NCI-H2227 (cell line): ENCODE data around the gene SLC35G3.
"Not testable (repeated sequence)": the region's sequence is repeated elsewhere in the genome, so short reads cannot be mapped to it uniquely, and the experiment has no call there.

Source experiments
- DNase-seq: peaks from one replicate; lab custom pipeline; 2025; ENCODE audit not compliant: unreplicated experiment; lab: John Stamatoyannopoulos, UW

The SLC35G3 gene

GRCh38 chr17:35167046-35167445 lies 27.1 kb downstream of the SLC35G3 start:
- no peak for DNase-seq

DNA sequence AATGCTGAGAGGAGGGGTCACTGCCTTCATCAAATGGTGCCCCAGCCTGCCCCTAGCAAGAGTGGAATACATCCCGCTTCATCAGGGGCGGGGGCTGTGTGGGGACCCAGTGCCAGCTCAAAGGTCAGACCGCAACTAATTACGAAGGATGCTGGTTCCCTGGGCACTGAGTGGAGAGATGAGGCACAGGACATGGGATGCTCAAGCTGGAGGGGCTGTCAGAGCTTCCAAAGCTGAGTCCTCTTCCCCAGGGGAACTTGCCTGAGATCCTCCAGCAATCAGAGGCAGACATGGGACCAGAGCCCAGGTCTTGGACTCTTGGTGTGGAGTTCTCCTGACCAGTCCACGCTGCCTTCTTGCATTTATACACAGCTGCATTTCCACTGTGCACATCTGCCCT lies 27.7 kb downstream of the SLC35G3 start:
- DNase-seq: no peak

DNA sequence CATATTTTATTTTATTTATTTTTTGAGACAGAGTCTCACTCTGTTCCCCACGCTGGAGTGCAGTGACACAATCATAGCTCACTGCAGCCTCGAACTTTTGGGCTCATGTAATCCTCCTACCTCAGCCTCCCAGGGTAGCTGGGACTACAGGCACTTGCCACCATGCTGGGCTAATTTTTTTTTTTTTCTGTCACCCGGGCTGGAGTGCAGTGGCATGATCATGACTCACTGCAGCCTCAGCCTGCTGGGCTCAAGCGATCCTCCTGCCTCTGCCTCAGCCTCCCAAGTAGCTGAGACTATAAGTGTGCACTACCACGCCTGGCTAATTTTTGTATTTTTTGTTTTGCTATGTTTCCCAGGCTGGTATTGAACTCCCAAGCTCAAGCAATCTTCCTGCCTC lies 29.5 kb downstream of the SLC35G3 start:
- no peak for DNase-seq

- DNase-seq: no peak
Measured at GRCh38 chr17:35163886-35164285, 30.3 kb downstream of the SLC35G3 start.

DNA sequence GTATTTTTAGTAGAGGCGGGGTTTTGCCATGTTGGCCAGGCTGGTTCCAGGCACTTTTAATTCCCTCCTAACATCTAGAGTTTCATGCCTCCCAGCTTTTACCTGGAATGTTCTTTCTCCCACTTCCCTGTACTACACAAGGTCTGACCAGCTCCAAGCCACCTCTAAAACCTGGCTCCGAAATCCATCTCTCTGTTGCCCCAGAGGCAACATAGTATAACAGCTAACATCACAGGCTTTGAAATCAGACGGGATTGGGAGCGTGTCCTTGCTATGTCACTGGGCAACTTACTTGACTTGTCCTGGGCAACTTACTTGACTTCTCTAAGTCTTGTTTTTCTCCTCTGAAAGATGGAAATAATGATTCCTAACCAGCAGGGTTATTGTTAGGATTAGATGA lies 31.4 kb downstream of the SLC35G3 start:
- no peak for DNase-seq

- DNase-seq: no peak
Measured at GRCh38 chr17:35161281-35161761, 32.9 kb downstream of the SLC35G3 start.

- DNase-seq: no peak
Measured at GRCh38 chr17:35160354-35161201, 33.6 kb downstream of the SLC35G3 start.

DNA sequence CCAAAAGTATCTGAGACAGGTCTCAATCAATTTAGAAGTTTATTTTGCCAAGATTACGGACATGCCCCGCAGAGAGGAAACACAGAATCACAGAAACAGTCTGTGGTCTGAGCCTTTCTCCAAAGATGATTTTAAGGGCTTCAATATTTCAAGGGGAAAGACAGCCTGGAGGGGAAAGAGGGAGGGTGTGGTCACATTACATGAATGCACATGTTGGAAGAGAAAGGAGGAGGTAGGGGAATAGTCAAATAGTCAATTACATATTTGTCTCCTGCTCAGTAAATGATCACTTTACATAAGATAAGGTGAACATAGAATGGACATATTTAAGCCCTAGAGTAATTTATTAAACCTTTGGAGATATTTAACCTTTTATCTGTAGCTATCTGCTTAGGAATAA lies 34.3 kb downstream of the SLC35G3 start:
- DNase-seq: no peak

- no peak for DNase-seq
Measured at GRCh38 chr17:35155246-35155645, 38.9 kb downstream of the SLC35G3 start.

- no peak for DNase-seq
Measured at GRCh38 chr17:35154196-35155165, 39.7 kb downstream of the SLC35G3 start.

- DNase-seq: no peak
Measured at GRCh38 chr17:35152421-35153140, 41.6 kb downstream of the SLC35G3 start.

DNA sequence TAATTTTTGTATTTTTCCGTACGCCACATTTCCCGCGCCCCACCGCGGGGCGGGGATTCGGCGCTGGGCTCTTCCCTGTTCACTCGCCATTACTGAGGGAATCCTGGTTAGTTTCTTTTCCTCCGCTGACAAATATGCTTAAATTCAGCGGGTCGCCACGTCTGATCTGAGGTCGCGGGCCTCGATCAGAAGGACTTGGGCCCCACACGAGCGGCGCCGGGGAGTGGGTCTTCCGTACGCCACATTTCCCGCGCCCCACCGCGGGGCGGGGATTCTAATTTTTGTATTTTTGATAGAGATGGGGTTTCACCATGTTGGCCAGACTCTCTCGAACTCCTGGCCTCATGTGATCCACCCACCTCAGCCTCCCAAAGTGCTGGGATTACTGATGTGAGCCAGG lies 43.1 kb downstream of the SLC35G3 start:
- not testable (repeated sequence) for DNase-seq

GRCh38 chr17:35149941-35150340 lies 44.3 kb downstream of the SLC35G3 start:
- no peak for DNase-seq

DNA sequence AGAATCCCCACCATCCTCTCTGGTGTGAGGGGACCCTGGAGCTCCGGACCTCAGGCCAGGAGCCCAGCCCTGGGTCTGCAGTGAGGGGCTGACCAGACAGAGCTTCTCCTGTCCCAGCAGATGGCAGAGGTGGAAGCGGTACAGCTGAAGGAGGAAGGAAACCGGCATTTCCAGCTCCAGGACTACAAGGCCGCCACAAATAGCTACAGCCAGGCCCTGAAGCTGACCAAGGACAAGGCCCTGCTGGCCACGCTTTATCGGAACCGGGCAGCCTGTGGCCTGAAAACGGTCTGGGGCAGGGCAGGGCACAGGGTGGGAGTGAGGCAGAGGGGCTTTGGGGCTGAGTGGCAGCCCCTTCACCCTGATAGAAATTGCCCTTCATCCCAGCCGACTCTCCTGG lies 46.0 kb downstream of the SLC35G3 start:
- DNase-seq: no peak

DNA sequence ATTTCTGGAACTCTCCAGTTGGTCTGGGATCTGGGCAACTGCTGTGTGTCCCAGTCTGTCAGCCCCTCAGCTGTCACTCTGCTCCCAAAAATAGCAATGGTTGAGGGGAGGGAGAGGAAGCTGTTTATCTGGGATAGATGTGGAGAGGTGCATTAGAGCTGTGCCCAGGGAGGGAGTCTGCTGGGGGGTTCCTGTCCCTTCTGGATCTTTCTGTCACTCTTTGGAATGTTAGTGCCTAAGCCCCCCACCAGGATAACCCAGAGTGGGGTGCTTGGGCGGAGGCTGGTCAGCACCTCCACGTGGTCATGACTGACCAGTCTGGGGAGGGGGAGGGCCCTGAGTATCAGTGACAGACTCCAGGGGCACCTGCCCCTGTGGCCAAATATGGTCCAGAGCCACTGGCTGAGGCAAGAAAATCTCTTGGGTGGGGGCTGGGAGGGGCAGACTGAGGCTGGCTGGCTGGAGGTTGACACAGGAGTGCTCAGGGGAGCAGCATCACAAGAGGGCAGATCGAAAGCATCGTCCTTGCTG lies 46.8 kb downstream of the SLC35G3 start, which contains the start of gene UNC45B:
UNC45B (plus strand) TSS at position 443 of the 531 bp plus-strand sequence. CDS start 447 bp downstream, outside the sequence.
- no peak for DNase-seq

DNA sequence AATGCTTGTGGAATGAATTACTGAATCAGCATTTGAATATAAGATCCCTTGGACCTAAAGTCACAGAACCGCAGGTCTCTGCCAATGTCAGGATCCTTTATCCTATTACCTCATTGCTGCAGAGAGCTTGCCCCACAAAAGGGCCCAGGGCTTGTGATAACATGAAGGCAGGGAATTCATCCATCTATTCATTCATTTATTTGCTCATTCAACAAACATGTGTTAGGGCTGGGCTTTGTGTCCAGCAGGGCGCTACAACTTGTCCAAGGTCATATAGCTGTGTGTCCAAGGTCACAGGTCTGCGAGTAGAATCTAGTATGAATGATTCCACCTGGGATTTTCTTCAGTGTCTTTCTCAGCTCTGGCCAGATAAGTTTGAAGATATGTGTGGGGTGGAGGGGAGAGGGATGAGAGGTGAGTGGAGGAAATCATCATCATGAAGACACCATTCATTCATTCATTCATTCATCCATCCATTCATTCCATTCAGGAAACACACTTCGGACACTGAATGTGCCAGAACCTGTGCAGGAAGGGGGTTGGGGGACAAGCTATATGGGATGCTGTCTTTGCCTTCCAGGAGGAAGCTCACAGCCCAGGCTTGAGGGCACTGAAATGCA lies 47.9 kb downstream of the SLC35G3 start:
- no peak for DNase-seq

- DNase-seq: no peak
Measured at GRCh38 chr17:35144840-35145239, 49.4 kb downstream of the SLC35G3 start.
